Medulla oblongata (tissue), 1 donor: ENCODE data around the gene SPDYE1.

ENCODE experiments used
- DNase-seq: peaks from one replicate; pipeline ENCODE4 v3.0.0-alpha.2; 2015; ENCODE audit errors: extremely low spot score

The SPDYE1 gene

GRCh38 chr7:44044315-44045225 lies 46.9 kb downstream of the SPDYE1 start, which contains the start of gene DBNL:
Gene DBNL, plus strand, starts transcription at chr7:44044702. Its CDS starts 36 bp downstream, at chr7:44044738.
- DNase-seq, result peak; percentile 93

- no peak for DNase-seq
Observed at GRCh38 chr7:44045226-44046014, 47.7 kb downstream of the SPDYE1 start.

- no peak for DNase-seq
Observed at GRCh38 chr7:44046321-44047061, 48.8 kb downstream of the SPDYE1 start.

- DNase-seq, result no peak
Observed at GRCh38 chr7:44048031-44048795, 50.5 kb downstream of the SPDYE1 start.

- no peak for DNase-seq
Observed at GRCh38 chr7:44050121-44050914, 52.6 kb downstream of the SPDYE1 start.

- DNase-seq, result no peak
Observed at GRCh38 chr7:44050915-44051560, 53.3 kb downstream of the SPDYE1 start.

- no peak for DNase-seq
Observed at GRCh38 chr7:44051611-44052220, 54.0 kb downstream of the SPDYE1 start.

- no peak for DNase-seq
Observed at GRCh38 chr7:44052771-44053365, 55.2 kb downstream of the SPDYE1 start.

- no peak for DNase-seq
Observed at GRCh38 chr7:44056681-44057080, 59.0 kb downstream of the SPDYE1 start.

- DNase-seq, result no peak
Observed at GRCh38 chr7:44057181-44057848, 59.6 kb downstream of the SPDYE1 start.

- no peak for DNase-seq
Observed at GRCh38 chr7:44057849-44058758, 60.4 kb downstream of the SPDYE1 start.

GRCh38 chr7:44058759-44059218 lies 61.1 kb downstream of the SPDYE1 start:
- DNase-seq, result no peak

- no peak for DNase-seq
Observed at GRCh38 chr7:44059219-44060090, 61.8 kb downstream of the SPDYE1 start.
